ENCODE data around the gene CARS2.

GRCh38 chr13:110696776-110697175 lies 9.1 kb downstream of the CARS2 start:
- TF ChIP-seq, protein P1, sequence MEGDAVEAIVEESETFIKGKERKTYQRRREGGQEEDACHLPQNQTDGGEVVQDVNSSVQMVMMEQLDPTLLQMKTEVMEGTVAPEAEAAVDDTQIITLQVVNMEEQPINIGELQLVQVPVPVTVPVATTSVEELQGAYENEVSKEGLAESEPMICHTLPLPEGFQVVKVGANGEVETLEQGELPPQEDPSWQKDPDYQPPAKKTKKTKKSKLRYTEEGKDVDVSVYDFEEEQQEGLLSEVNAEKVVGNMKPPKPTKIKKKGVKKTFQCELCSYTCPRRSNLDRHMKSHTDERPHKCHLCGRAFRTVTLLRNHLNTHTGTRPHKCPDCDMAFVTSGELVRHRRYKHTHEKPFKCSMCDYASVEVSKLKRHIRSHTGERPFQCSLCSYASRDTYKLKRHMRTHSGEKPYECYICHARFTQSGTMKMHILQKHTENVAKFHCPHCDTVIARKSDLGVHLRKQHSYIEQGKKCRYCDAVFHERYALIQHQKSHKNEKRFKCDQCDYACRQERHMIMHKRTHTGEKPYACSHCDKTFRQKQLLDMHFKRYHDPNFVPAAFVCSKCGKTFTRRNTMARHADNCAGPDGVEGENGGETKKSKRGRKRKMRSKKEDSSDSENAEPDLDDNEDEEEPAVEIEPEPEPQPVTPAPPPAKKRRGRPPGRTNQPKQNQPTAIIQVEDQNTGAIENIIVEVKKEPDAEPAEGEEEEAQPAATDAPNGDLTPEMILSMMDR (IDR thresholded peaks at IDR 0.05 in 4 of 5, conservative IDR thresholded peaks at IDR 0.05 in 1 of 5), result no peak
- TF ChIP-seq POLR2A (IDR thresholded peaks at IDR 0.05), result no peak
